Stimulated activated CD8-positive, alpha-beta memory T cell treated with anti-CD3 and anti-CD28 coated beads, Interleukin-7, amount 100 ng/mL, for 4 hours (primary cell): ENCODE measurements around the gene CARS2.
"Not testable (repeated sequence)": the region's sequence is repeated elsewhere in the genome, so short reads cannot be mapped to it uniquely, and the experiment has no call there.

Source experiments
- DNase-seq, 2 donors: peaks; one replicate each; pipeline ENCODE4 v3.0.0-alpha.2; 2020; ENCODE audit warnings: low read depth in 2 of 2

CARS2 gene

DNA sequence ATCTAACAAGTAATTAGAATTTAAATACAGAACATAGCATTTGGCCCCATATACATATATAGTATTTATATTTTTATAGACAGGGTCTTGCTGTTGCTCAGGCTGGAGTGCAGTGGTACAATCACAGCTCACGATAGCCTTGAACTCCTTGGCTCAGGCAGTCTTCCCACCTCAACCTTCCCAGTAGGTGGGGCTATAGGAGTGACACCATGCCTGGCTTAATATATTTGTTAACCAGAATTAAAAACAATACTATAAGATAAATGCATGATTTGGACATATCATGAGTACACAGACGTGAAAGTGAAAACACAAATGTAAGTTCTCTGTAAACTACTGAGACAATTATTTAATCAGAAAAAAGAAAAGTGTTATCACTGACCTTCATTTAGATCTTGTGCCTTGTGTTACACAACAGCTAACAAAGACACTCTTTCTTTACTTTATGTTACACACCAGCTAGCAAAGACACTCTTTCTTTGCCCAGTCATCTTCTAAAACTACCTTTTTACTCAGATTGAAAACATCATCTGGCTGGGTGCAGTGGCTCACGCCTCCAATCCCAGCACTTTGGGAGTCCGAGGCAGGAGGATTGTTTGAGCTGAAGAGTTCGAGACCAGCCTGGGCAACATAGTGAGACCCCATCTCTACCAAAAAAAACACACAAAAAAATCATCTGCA is 22.6 kb downstream of the CARS2 start:
- DNase-seq = no peak

DNA sequence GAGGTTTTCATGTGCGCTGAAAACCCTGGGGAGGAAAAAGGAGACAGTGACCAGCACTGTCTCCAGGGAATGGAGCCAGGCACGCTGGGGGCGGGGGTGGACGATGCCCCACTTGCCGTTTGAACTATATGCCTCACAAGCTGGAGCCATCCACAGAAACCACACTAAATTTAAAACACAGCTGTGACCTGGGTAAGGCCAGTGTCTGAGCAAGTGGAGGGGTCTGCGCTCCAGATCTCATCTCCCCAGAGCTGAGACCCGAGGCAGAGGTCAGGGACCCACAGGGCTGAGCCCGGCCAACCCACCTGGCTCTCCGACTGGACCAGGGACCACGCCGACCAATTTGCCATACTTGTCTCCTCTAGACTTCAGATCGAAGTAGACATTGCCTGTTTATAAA is 23.2 kb downstream of the CARS2 start:
- no peak for DNase-seq

DNA sequence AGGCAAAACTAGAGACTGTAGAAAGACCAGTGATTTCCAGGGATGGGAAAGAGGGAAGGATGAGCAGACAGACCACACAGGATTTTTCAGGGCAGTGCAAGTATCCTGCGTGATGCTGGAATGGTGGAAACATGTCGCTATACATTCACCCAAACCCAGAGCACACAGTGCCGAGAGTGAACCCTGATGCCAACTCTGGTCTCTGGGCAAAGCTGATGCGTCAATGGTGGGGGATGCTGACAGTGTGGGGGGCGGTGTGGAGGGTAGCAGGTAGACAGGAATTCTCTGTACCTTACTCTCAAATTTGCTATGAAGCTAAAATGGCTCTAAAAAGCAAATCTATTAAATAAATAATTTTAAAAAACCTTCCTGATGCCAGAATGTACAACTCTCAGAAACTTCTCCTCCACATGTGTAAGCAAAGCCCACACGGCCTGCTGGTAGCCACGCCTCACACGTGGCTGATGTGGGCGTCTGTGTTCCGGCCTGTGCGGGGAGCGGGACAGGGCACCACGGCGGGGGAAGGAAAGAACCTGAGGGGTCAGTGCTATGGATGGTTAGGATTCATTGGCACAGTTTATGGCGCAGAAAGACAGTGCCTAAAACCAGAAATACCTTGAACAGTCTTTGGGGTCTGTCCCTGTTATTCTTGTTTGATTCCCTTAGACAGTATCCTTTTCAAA is 23.9 kb downstream of the CARS2 start:
- no peak for DNase-seq

DNA sequence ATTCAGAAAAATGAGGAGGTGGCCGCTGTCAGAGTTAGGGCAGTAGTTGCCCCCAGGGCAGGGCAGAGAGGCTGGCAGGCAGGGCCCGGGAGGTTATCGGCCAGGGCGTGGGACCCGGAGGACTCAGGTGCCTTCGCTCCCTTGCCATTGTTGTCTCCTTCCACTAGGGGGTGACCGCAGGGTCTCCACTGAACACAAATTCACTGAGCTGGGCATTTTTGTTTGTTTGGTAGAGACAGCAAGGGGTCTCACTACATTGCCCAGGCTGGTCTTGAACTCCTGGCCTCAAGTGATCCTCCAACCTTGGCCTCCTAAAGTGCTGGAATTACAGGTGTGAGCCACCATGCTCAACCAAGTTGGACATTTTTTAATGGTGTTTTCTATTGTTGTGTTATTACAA is 25.1 kb downstream of the CARS2 start:
- no peak for DNase-seq

DNA sequence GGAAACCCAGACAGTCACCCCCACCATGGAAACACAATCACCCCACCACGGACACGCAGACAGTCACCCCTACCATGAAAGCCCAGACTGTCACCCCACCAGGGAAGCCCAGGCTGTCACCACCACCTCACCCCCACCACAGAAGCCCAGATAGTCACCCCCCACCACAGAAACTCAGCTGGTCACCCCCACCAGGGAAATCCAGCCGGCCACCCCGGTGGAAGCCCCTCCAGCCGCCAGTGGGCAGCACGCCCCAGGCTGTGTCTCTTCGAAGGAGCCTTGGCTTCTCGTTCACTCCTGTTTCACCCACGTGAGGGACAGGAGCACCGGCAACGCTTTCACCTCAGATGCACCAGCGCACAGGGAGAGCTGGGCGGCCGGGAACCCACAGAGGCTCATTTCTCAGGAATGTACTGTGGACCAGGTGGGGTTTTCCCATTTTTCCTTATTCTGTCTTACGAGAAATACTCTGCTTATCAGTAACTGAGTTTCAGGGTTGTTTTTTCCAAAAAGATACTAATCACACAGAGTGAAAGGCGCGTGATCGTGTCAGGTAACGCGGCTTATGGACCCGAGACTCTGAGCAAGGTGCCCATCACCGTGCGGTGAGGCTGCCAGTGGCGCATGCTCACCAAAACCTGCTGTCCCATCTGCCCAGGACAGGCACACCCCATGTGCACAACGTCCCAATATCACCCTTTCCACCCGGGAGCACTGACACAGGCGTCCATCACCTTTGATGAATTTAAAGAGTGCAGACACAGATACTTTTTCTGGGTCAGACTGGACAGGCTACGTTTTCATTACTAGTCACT is 28.0 kb downstream of the CARS2 start:
- peak in 1 of 2 donors; percentile 13 for DNase-seq

- DNase-seq = peak in 1 of 2 donors; percentile 21
Measured at GRCh38 chr13:110676595-110677587, 29.0 kb downstream of the CARS2 start.

GRCh38 chr13:110669814-110670213 is 36.1 kb downstream of the CARS2 start:
- DNase-seq = not testable (repeated sequence)

DNA sequence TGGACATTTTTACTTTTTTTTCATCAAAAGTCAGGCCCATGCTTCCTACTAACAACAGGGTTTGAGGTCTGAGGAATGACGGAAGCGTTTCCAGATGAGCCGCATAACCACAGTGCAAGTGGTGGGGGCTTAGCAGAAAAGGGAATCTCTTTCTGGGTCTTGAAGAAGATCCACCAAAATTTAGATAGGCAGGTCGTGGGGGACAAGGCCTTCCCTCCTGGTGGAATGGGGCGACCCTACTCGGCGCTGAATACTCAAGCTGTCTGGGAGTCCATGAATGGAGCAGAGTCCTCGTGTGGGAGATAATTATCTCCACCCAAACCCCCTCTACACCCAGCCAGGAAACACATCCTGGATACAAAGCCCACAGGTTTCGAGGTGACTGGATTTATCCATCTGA is 36.9 kb downstream of the CARS2 start:
- DNase-seq = no peak

DNA sequence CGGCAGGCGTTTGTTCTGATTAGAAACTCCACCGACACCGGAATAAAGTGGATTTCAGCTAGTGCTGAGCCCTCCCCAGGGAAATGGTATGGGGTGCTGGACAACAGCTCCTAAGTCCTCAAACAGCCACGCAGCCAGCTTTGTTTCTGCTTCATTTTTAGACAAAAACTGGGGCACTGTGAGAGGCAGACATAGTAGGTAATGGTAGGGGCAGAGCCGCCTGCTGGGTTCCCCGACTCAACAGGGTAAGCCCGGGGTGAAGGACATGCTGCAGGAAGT is 39.7 kb downstream of the CARS2 start:
- no peak for DNase-seq

- no peak for DNase-seq
Measured at GRCh38 chr13:110665491-110666254, 40.2 kb downstream of the CARS2 start.

GRCh38 chr13:110664673-110665072 is 41.2 kb downstream of the CARS2 start:
- no peak for DNase-seq

DNA sequence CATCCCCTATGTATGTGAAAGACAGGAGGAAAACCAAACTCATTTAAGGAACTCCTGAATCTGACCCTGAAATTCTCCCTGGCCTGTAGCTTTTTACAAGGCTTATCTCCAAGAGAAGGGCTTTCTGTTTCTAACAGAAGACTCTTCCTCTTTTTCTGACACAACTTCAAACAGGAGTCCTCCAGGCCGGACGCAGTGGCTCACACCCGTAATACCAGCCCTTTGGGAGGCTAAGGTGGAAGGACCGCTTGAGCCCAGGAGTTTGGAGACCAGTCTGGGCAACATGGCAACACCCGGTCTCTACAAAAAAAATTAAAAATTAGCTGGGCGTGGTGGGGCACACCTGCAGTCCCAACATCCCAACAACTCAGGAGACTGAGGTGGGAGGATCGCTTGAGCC is 41.9 kb downstream of the CARS2 start:
- DNase-seq = no peak

DNA sequence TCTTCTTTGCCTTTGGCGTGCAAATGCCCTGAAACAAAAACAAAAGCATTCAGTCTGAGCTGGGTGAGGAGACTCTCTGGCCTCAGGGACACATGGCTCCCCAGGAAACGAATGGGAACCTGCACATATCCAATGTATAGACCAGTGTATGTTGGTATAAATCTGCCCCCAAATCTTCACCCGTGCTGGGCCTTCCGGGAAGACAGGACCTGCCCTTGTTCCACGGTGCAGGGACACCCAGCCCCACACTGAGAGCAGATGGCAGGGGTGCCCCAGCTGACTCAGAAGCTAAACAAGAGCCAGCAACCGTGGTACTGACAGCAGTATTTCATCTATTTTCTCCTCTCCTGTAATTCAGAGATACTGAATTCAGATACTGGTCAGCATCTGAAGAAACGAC is 42.4 kb downstream of the CARS2 start:
- DNase-seq = no peak

GRCh38 chr13:110662777-110663443 is 43.0 kb downstream of the CARS2 start:
- DNase-seq = no peak

GRCh38 chr13:110662091-110662490 is 43.8 kb downstream of the CARS2 start:
- no peak for DNase-seq

GRCh38 chr13:110661256-110661655 is 44.7 kb downstream of the CARS2 start:
- no peak for DNase-seq

DNA sequence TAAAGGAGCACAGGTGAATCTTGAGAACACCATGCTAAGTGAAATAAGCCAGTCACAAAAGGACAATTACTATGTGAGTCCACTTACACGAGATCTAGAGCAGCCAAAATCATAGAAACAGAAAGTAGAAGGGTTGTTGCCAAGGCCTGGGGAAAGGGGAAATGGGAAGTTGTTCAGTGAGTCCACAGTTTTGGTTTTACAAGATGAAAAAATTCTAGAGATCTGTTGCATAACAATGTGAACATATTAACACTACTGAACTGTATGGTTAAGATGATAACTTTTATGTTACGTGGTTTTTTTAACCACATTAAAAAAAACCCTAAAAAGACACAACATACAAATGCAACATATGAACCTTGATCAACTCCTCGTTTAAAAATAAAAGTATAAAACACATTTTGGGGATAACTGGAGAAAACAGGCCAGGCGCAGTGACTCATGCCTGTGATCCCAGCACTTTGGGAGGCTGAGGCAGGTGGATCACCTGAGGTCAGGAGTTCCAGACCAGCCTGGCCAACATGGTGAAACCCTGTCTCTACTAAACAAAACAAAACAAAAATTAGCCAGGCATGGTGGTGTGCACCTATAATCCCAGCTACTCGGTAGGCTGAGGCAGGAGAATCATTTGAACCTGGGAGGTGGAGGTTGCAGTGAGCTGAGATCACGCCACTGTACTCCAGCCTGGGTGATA is 47.6 kb downstream of the CARS2 start:
- DNase-seq = not testable (repeated sequence)

DNA sequence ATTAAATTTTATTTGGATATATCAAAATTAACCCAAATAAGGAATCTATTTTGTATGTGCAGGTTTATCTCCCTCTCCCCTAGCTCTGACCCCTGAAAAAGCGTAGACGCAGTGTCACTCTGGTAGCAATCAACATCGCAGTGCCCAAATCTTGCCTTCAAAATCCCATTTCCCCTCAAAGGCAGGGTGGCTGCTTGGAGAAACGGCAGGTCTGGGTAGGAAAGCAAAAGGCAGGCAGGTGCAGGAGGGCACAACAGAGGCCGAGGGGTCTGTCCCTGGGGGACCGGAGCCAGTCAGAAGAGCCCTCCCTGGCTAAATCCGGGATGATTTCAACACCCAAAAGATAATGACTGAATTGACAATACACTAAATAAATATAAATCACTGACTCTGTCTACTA is 48.7 kb downstream of the CARS2 start:
- no peak for DNase-seq

DNA sequence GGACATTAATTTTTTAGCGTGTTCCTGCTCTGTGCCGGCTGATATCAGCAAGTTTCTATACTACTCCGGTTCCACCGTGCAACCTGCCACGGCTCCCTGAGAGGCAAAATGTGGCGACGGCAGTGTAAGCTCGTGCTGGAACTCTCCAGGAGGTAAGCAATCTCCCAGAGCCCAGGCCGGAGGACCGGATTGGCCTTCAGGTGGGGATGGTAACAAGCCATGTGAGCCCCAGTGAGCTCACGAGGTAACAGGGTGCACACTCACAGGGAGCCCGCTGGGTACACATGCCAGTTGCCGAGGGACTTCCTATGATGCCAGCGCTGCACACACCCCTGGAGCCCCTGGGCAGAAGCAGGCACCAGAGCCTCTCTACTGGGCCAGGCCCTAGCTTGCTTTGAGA is 52.1 kb downstream of the CARS2 start:
- DNase-seq = no peak

GRCh38 chr13:110653271-110653670 is 52.6 kb downstream of the CARS2 start:
- no peak for DNase-seq
